ENCODE measurements around the gene CAMTA2. TPM values are rescaled to one million over a fixed set of nuclear protein-coding genes. Genes with fewer than 3 reads are reported as not detected.

CAMTA2 gene
- total RNA-seq, 2 experiments from 2014 or later = 9.7 to 44.3 TPM

DNA sequence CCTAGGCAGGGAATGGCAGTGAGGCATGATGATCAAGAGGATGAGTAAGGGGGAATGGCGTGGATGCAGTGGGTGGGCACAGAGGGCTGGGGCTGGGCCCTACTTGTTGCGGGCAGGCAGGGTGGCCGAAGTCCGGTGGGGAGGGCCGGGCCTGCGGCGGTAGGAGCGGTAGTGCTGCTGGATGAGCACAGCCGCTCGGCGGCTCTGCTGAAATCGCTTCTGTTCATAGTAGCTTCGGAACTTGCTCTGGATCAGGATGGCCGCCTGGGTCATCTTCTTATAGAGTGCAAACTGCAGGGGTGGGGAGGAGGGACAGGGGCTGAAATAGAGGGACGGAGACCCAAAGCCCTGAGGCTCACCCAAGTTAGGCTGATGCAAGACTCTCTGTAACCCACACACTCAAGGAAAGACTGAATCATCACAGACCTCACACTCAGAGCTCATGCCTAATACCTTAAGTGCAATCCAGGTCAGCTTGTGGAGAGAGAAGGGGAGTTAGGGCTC lies 18.4 kb downstream of the CAMTA2 start:
- no peak overlapping the region for H3K27ac ChIP-seq (ENCODE audit: low read depth, low read length, poor library complexity, severe bottlenecking)

GRCh38 chr17:4968486-4969046 lies 18.9 kb downstream of the CAMTA2 start:
- no TSS peak for BruUV-seq (replicated peaks)

More for the DNA sequence above, 18.4 kb downstream of the CAMTA2 start:
- TF ChIP-seq EZH2phosphoT487 (IDR thresholded peaks at IDR 0.05; ENCODE audit: borderline replicate concordance, low read depth, low read length) (no peak), CTCF (conservative IDR thresholded peaks at IDR 0.05; ENCODE audit: low read length) (no peak)
- ChIA-PET POLR2A (interaction anchor here (1.5 to 6.0 kb wide), 3 partner anchors 17 to 29 kb away, joined by 5 to 51 read pairs (median 20); partner anchors contain the start of genes CAMTA2, ENO3, RNF167 and SLC25A11), CTCF (ENCODE audit: unreplicated experiment) (no interaction called here)
- intact Hi-C loops (cut with micrococcal nuclease; ENCODE audit: unreplicated experiment) = loop anchor here (5.0 kb wide), 1 partner anchor 48 kb away; no protein-coding TSS in a partner anchor
- H3K4me3 ChIP-seq (ENCODE audit: low read depth, low read length, poor library complexity, severe bottlenecking) = peak overlapping the region; percentile 78
- no peak overlapping the region for H2AFZ ChIP-seq (ENCODE audit: low read length)
- H3K9me2 ChIP-seq (ENCODE audit: insufficient read depth, low read length) = no peaks in the 10 kb centered on the region
- no peaks in the 10 kb centered on the region for H3K9me3 ChIP-seq (ENCODE audit: low read length)
- peaks cover 22% of the 10 kb centered on the region; the same call in 1 of the 2 replicates for H3K79me2 ChIP-seq (ENCODE audit: insufficient read depth, low read depth, low read length)
- peaks cover 31% of the 10 kb centered on the region for H3K36me3 ChIP-seq (ENCODE audit: insufficient read depth, low read length)
- no TSS peak for BruUV-seq (replicated peaks)
- H4K20me1 ChIP-seq (ENCODE audit: insufficient read depth, low read length) = no peaks in the 10 kb centered on the region
- DNase-seq (ENCODE audit: low spot score) = no peak
- peaks cover 23% of the 10 kb centered on the region for H3K4me1 ChIP-seq (ENCODE audit: insufficient read depth, low read length, poor library complexity, severe bottlenecking)
- peak overlapping the region; percentile 80; the same call in 1 of the 2 replicates for H3K4me2 ChIP-seq (ENCODE audit: low read length)

More at GRCh38 chr17:4968486-4969046, 18.9 kb downstream of the CAMTA2 start:
- H3K4me3 ChIP-seq (ENCODE audit: low read depth, low read length, poor library complexity, severe bottlenecking) = peak overlapping the region; percentile 78
- ChIA-PET POLR2A (interaction anchor here (0.6 to 6.0 kb wide), 4 partner anchors 16 to 67 kb away, joined by 3 to 51 read pairs (median 12); partner anchors contain the start of genes CAMTA2, ENO3, RNF167 and SLC25A11), CTCF (ENCODE audit: unreplicated experiment) (no interaction called here)
- peaks cover 22% of the 10 kb centered on the region; the same call in 1 of the 2 replicates for H3K79me2 ChIP-seq (ENCODE audit: insufficient read depth, low read depth, low read length)
- H4K20me1 ChIP-seq (ENCODE audit: insufficient read depth, low read length) = no peaks in the 10 kb centered on the region
- peaks cover 23% of the 10 kb centered on the region for H3K4me1 ChIP-seq (ENCODE audit: insufficient read depth, low read length, poor library complexity, severe bottlenecking)
- H3K9me2 ChIP-seq (ENCODE audit: insufficient read depth, low read length) = no peaks in the 10 kb centered on the region
- no peaks in the 10 kb centered on the region for H3K9me3 ChIP-seq (ENCODE audit: low read length)
- no peak for DNase-seq (ENCODE audit: low spot score)
- peak overlapping the region; percentile 80 for H3K4me2 ChIP-seq (ENCODE audit: low read length)
- no peak overlapping the region; the same call in 1 of the 2 replicates for H2AFZ ChIP-seq (ENCODE audit: low read length)
- TF ChIP-seq CTCF (conservative IDR thresholded peaks at IDR 0.05; ENCODE audit: low read length) (no peak), EZH2phosphoT487 (IDR thresholded peaks at IDR 0.05; ENCODE audit: borderline replicate concordance, low read depth, low read length) (no peak)
- intact Hi-C loops (cut with micrococcal nuclease; ENCODE audit: unreplicated experiment) = loop anchor here (5.0 kb wide), 1 partner anchor 49 kb away; no protein-coding TSS in a partner anchor
- peaks cover 27% of the 10 kb centered on the region for H3K36me3 ChIP-seq (ENCODE audit: insufficient read depth, low read length)
- H3K27ac ChIP-seq (ENCODE audit: low read depth, low read length, poor library complexity, severe bottlenecking) = peak overlapping the region; percentile 77
